Measurements from ENCODE around the gene MORN5. TPM values are rescaled to one million over a fixed set of nuclear protein-coding genes. Genes with fewer than 3 reads are reported as not detected.

Gene MORN5
- total RNA-seq, 2 donors from 2014 or later, result not detected

DNA sequence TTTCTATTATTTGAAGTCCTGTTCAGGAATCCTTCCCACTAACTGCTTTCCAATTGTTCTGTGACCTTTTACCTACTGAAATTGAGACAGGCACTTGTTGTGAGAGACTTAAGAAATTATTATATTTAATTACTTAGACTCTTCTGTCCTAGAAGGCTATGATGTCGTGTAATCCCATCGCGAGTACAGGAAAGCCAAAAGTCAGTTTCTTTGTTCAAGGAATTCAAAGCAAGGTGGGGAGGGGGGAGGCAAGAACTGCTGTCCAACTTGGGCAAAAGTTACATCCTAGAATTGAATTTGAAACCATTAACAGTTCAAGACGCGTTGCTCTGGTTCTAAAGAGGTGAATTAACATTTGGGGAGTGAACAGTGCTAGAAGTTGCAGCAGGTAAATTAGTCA is 18.0 kb upstream of the MORN5 start:
- H3K9me3 ChIP-seq (ENCODE audit: control insufficient read depth, low read length, poor library complexity, severe bottlenecking), result no peaks in the 10 kb centered on the region
- ATAC-seq, result no peak
- Mint-ChIP-seq H3K4me1 (peaks cover 9% of the 10 kb centered on the region), H3K36me3 (ENCODE audit: low read depth) (peaks cover 14% of the 10 kb centered on the region), H3K27ac (peak overlapping the region; percentile 19), H3K4me3 (no peak overlapping the region), H3K27me3 (no peaks in the 10 kb centered on the region)
- DNase-seq, result no peak

DNA sequence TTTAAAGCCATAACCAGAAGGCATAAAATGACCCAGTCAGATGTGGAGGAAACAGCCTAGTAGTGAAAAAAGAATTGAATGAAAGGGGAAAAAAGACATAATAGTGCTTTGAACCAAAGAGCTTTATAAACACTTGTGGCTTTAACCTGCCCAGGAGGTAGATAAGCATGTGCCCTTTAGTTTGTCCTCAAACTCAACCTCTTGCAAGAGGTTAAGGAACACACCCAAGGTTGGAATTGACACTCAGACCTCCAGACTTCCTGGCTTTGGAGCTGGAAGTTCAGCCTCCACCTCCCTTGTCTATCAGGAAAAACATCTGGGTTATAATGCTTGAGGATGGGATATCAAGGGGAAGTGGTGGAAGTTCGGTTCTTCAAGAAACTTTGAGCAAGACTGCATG is 16.4 kb upstream of the MORN5 start:
- H3K9me3 ChIP-seq (ENCODE audit: control insufficient read depth, low read length, poor library complexity, severe bottlenecking), result no peaks in the 10 kb centered on the region
- Mint-ChIP-seq H3K27ac (no peak overlapping the region), H3K27me3 (no peaks in the 10 kb centered on the region), H3K36me3 (ENCODE audit: low read depth) (peaks cover 14% of the 10 kb centered on the region), H3K4me3 (no peak overlapping the region), H3K4me1 (peaks cover 9% of the 10 kb centered on the region)
- no peak for ATAC-seq
- no peak for DNase-seq

DNA sequence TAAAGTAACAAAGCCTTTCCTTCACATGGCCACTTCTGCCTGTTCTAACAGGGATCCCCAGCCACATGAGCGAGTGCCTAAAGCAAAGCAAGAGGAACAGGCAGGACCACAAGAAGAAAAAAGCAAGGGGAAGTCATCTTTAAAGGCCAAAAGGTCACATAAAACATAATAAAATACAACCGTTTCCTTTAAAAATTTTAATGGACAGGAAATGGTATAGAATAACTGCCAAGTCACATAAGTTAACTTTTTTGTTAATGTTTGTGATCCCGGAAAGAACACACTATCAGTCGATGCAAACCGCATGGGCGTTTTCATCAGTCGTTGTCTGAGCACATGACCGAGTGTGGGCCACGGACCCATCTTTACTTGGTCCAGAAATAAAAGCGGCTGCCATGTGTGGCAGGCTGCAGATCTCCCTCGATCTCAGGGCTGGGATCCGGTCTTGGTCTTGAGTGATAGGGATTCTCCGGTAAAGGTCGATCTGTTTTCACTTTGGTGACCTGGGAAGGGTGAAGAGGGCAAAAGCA is 15.8 kb upstream of the MORN5 start:
- Mint-ChIP-seq H3K4me3 (no peak overlapping the region), H3K36me3 (ENCODE audit: low read depth) (peaks cover 14% of the 10 kb centered on the region), H3K4me1 (peaks cover 9% of the 10 kb centered on the region), H3K27ac (peak overlapping the region; percentile 27), H3K27me3 (no peaks in the 10 kb centered on the region)
- DNase-seq (no peak), ATAC-seq (no peak)
- H3K9me3 ChIP-seq (ENCODE audit: control insufficient read depth, low read length, poor library complexity, severe bottlenecking), result no peaks in the 10 kb centered on the region

DNA sequence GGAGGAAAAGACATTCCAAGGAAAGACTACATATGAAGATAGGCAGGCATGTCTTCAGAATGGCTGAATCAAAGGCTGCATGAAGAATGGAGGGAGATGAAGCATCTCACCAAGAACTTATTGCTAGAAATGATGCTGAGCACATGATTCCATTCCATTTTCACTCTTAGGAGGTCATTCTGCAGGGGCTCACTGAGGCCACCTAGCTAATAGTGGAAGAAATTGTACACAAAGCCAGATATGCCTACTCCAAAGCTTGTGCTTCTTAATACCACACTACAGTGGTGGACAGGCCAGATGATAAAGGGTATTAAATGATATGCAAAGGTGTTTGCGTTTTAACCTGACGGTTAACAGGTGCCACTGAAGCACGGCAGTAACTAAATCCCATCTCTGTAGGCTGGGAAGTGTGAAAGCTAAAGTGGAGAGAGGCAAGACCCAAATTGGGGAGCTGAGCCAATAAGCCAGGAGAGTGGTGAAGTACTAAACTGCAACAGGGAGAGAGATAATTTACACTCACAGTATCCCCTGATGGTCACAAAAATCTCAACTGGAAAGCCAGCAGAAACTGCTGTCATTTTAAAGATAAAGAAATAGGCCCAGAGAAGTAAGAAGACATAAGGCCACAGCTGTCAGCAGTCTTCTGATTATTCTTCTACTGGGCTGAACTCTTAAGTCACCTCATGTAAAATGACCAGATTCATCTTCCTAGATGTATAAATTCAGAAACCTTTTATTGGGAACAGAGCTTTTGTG is 14.7 kb upstream of the MORN5 start:
- no peaks in the 10 kb centered on the region for H3K27me3 Mint-ChIP-seq
- ATAC-seq (no peak), DNase-seq (no peak)
- no peaks in the 10 kb centered on the region for H3K9me3 ChIP-seq (ENCODE audit: control insufficient read depth, low read length, poor library complexity, severe bottlenecking)
- peaks cover 9% of the 10 kb centered on the region for H3K4me1 Mint-ChIP-seq
- peak overlapping the region; percentile 27 for H3K27ac Mint-ChIP-seq
- H3K36me3 Mint-ChIP-seq (ENCODE audit: low read depth), result peaks cover 14% of the 10 kb centered on the region
- no peak overlapping the region for H3K4me3 Mint-ChIP-seq

DNA sequence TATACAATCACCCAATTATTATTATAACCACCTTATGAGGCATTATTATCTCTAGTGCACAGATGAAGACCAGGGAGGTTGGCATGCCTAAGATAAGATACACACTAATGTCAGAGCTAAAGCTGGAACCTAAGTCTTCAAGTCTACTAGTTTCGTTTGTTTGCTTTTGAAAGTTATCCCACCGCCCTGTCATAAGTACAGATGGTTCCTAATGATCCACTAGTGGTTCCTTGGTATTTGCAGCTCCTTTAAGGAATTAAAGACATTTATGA is 14.2 kb upstream of the MORN5 start:
- Mint-ChIP-seq H3K27me3 (no peaks in the 10 kb centered on the region), H3K27ac (no peak overlapping the region), H3K4me3 (no peak overlapping the region), H3K36me3 (ENCODE audit: low read depth) (peaks cover 14% of the 10 kb centered on the region), H3K4me1 (peaks cover 9% of the 10 kb centered on the region)
- DNase-seq, result no peak
- no peak for ATAC-seq
- H3K9me3 ChIP-seq (ENCODE audit: control insufficient read depth, low read length, poor library complexity, severe bottlenecking), result no peaks in the 10 kb centered on the region

DNA sequence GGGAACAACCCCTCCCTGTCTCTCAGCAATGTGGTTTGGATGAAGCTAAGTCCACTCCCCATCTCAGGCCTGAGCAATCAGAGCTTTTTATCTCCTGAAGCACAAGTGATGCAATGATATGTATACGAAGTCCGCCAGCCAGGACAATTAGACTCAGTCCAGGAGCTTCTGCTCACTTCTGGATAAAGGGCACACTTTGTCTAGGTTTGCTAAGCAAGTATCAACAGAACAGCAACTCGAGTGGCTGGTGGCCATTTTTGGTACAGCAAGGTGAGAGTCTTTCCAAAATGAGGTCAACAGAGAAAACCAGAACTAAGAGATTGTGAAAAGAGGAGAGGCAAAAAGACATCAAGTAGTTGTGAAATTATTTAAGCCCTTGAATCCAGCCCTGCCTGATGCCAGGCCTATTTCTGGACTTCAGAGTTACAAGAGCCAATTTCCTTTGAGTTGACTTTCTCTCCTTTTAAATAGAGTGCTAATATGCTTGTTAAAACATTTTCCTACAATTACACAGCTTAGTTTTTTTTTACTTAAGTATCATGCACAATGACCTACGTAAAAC is 8.4 kb upstream of the MORN5 start:
- Mint-ChIP-seq H3K4me1 (peaks cover 19% of the 10 kb centered on the region), H3K36me3 (ENCODE audit: low read depth) (no peaks in the 10 kb centered on the region), H3K27me3 (no peaks in the 10 kb centered on the region), H3K4me3 (no peak overlapping the region), H3K27ac (no peak overlapping the region)
- H3K9me3 ChIP-seq (ENCODE audit: control insufficient read depth, low read length, poor library complexity, severe bottlenecking), result no peaks in the 10 kb centered on the region
- no peak for ATAC-seq
- DNase-seq, result no peak

DNA sequence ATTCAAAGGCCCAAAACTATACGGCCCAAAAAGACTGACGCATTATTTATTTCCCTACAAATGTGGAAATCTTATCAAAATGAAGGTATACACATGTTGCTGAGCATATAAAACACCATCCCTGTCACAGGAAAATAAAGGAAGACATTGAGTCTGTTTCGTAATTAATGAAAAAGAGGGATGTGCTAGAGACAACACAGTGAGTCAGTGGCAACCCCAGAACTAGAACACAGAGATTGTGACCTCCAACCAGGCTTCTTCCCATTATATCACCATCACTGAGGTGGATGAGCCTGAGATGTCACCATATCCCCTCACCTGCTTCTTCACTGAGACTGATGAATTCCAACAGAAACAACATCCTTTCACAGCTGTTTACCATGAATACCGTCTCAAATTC is 3.9 kb upstream of the MORN5 start:
- Mint-ChIP-seq H3K4me3 (peak overlapping the region; percentile 41), H3K4me1 (peaks cover 49% of the 10 kb centered on the region), H3K36me3 (ENCODE audit: low read depth) (peaks cover 3% of the 10 kb centered on the region), H3K27ac (peak overlapping the region; percentile 70), H3K27me3 (peaks cover 4% of the 10 kb centered on the region)
- ATAC-seq (no peak), DNase-seq (no peak)
- no peaks in the 10 kb centered on the region for H3K9me3 ChIP-seq (ENCODE audit: control insufficient read depth, low read length, poor library complexity, severe bottlenecking)

DNA sequence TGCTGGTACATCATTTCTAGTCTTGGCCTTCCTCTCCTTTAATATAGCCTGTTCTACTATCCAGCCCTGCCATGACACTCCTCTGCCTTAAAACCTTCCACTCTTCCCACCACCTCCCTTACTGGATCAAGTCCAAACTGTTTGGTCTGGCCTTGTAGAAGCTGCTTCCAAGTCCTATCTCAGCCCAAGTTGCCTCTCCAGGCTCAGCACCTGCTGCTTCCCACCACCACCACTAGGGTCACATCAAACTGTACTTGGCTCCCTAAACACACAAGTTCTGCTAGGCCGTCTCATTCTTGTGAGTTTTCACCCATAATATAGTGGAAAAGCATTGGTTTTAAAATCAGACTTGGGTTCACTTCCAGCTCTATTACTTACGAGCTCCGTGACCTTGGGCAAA is 1.5 kb upstream of the MORN5 start:
- Mint-ChIP-seq H3K27me3 (peaks cover 13% of the 10 kb centered on the region), H3K36me3 (ENCODE audit: low read depth) (peaks cover 4% of the 10 kb centered on the region), H3K4me1 (peaks cover 44% of the 10 kb centered on the region), H3K27ac (peak overlapping the region; percentile 29), H3K4me3 (peak overlapping the region; percentile 39)
- H3K9me3 ChIP-seq (ENCODE audit: control insufficient read depth, low read length, poor library complexity, severe bottlenecking), result peaks cover 8% of the 10 kb centered on the region
- DNase-seq, result peak in 1 of 3 donors; percentile 11
- ATAC-seq, result no peak

DNA sequence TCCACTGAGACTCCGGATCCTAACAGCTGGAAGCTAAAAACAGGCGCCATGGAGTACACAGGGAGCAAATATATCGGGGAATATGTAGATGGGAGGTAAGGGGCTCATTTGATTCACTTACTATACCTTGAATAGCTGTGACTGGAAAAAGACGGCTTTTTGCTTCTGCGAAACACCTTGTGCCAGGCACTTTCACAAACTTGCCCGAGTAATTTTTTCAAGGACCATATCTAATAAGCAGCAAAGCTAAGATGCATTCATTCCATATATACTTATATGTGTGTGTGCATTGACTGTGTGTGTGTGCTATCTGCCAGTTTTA is 178 bp downstream of the MORN5 start:
- H3K9me3 ChIP-seq (ENCODE audit: control insufficient read depth, low read length, poor library complexity, severe bottlenecking), result peaks cover 8% of the 10 kb centered on the region
- H3K27ac Mint-ChIP-seq, result peak overlapping the region; percentile 98
- DNase-seq (no peak), ATAC-seq (no peak)
- peaks cover 30% of the 10 kb centered on the region for H3K27me3 Mint-ChIP-seq
- H3K4me3 Mint-ChIP-seq, result peak overlapping the region; percentile 99
- peaks cover 4% of the 10 kb centered on the region for H3K36me3 Mint-ChIP-seq (ENCODE audit: low read depth)
- H3K4me1 Mint-ChIP-seq, result peaks cover 38% of the 10 kb centered on the region

DNA sequence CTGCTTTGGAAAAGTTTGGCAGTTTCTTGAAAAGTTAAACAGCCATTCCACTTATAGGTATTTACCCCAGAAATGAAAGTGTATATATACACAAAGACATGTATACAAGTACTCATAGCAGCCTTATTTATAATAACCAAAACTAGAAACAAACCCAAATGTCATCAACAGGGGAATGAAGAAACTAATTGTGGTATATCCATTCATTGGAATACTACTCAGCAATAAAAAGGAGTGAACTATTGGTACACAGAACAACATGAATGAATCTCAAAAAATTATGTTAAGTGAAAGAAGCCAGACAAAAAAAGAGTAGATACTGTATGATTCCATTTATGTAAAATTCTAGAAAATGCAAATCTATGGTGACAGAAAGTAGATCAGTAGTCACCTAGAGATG is 2.7 kb downstream of the MORN5 start:
- Mint-ChIP-seq H3K27ac (no peak overlapping the region), H3K27me3 (peaks cover 43% of the 10 kb centered on the region), H3K4me3 (no peak overlapping the region), H3K36me3 (ENCODE audit: low read depth) (peaks cover 4% of the 10 kb centered on the region), H3K4me1 (peaks cover 24% of the 10 kb centered on the region)
- DNase-seq, result no peak
- ATAC-seq, result no peak
- peaks cover 8% of the 10 kb centered on the region for H3K9me3 ChIP-seq (ENCODE audit: control insufficient read depth, low read length, poor library complexity, severe bottlenecking)

DNA sequence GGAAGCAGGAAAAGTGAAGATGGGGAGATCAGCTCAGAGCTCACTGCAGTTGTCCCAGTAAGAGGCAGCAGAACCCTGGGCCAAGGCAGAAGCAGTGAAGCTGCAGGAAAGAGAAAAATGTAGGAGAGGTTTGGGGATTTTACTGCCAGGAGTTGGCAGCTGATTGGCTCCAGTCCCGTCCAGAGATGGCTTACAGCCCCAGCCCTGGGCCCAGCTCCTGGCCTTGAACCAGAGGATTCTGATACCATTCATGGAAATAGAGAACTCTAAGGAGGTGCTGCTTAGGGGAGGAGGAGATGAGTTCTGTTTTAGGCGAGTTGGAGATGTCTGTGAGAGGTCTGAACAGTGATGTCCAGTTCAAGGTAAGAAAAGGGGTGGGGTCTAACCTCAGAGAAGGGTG is 4.6 kb downstream of the MORN5 start:
- peaks cover 10% of the 10 kb centered on the region for H3K4me1 Mint-ChIP-seq
- H3K4me3 Mint-ChIP-seq, result no peak overlapping the region
- H3K9me3 ChIP-seq (ENCODE audit: control insufficient read depth, low read length, poor library complexity, severe bottlenecking), result peaks cover 8% of the 10 kb centered on the region
- H3K27ac Mint-ChIP-seq, result no peak overlapping the region
- peaks cover 7% of the 10 kb centered on the region for H3K36me3 Mint-ChIP-seq (ENCODE audit: low read depth)
- H3K27me3 Mint-ChIP-seq, result peaks cover 58% of the 10 kb centered on the region
- ATAC-seq (no peak), DNase-seq (no peak)

DNA sequence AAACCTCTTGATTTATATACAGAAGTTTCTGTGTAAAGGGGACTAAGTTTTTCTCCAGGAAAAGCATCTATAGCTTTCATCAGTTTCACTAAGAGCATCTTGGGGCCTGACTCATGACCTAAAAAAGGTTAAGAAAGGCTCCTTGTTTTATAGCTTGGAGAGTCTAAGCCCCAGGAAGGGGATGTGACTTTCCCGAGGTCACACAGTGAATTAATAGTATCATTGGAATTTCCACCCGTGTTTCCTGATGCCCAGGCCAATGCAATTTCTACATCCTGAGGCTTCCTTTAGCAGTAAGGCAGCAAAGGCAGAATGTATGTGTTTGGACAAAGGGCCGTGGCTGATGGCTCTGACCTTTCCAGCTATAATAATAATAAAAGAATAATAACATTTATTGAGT is 8.6 kb downstream of the MORN5 start:
- Mint-ChIP-seq H3K27me3 (peaks cover 75% of the 10 kb centered on the region), H3K4me3 (no peak overlapping the region), H3K4me1 (peaks cover 5% of the 10 kb centered on the region), H3K27ac (no peak overlapping the region), H3K36me3 (ENCODE audit: low read depth) (peaks cover 9% of the 10 kb centered on the region)
- ATAC-seq, result no peak
- H3K9me3 ChIP-seq (ENCODE audit: control insufficient read depth, low read length, poor library complexity, severe bottlenecking), result no peaks in the 10 kb centered on the region
- DNase-seq, result no peak

DNA sequence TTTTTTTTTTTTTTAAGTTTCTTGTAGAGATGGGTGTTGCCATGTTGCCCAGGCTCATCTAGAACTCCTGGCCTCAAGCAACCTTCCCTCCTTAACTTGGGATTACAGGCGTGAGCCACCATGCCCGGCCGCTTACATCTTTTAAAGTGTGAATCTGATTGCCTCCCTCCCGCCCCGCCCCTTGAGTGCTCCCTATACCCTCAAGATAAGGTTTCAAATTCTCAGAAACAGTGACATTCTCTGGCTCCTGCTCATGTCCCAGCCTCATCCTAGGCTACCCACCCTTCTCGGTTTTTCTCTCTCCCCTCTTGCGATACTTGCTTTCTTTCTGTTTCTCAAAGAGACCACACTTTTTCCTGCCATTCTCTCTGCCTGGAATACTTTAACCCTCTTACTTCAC is 12.4 kb downstream of the MORN5 start:
- Mint-ChIP-seq H3K27me3 (peaks cover 82% of the 10 kb centered on the region), H3K4me3 (no peak overlapping the region), H3K27ac (no peak overlapping the region), H3K36me3 (ENCODE audit: low read depth) (peaks cover 9% of the 10 kb centered on the region), H3K4me1 (peaks cover 6% of the 10 kb centered on the region)
- ATAC-seq, result no peak
- DNase-seq, result no peak
- H3K9me3 ChIP-seq (ENCODE audit: control insufficient read depth, low read length, poor library complexity, severe bottlenecking), result no peaks in the 10 kb centered on the region

DNA sequence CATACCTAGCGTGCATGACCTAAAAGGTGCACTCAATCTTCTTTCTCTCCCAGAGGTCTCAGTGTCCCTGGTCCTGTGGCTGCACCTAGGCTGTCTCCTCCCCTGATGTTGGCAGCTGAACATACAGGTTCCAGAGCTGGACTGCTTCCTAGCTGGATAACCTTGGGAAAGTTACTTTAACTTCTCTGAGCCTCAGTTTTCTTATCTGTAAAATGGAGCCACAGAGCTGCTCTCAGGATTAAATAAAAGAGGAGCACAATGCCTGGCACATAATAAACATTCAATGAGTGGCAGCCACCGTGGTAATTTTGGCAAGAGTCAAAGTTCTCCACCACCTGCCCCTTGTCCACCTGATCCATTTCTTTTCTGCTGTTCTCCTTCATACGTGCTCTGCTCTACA is 14.0 kb downstream of the MORN5 start:
- H3K27me3 Mint-ChIP-seq, result peaks cover 73% of the 10 kb centered on the region
- H3K27ac Mint-ChIP-seq, result no peak overlapping the region
- H3K4me3 Mint-ChIP-seq, result no peak overlapping the region
- peaks cover 6% of the 10 kb centered on the region for H3K36me3 Mint-ChIP-seq (ENCODE audit: low read depth)
- no peaks in the 10 kb centered on the region for H3K9me3 ChIP-seq (ENCODE audit: control insufficient read depth, low read length, poor library complexity, severe bottlenecking)
- ATAC-seq (no peak), DNase-seq (no peak)
- H3K4me1 Mint-ChIP-seq, result peaks cover 6% of the 10 kb centered on the region
